ENCODE results near the gene TBX18.

TBX18 gene

DNA sequence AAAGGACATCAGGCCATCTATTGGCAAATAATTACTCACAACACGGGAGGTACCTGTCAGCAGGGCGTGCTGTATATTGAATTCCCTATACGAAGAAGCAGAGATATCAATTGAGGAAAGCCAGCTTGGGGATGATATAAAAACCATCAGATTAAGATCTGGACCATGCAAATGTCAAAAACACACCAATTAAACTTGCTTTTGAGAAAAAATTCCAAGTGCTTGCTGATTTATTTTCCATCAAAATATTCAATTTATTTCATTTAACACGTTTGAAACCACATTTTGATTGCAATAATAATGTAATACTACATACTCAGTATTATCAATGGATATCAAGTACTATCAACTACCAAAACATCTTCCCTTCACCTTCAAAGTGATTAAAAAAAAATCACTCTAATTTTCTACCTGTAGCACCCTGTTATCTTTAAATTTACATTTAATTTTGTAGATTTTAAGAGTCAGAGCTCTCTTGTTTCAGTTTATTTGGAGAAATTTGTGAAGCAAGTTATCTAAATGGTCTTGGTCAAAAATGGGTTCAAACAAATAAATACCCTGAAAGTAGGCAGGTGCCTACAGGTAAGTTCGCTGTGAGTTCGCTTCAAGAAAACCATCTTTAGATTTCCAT, 6.8 kb upstream of the TBX18 start:
- no peak overlapping the region for H3K4me3 ChIP-seq
- no peak overlapping the region for H3K9ac ChIP-seq (ENCODE audit: insufficient read length)
- no peak for DNase-seq (ENCODE audit: low read depth, low spot score)
- no peaks in the 10 kb centered on the region for H3K9me3 ChIP-seq (ENCODE audit: low read depth, low read length)
- no peak for TF ChIP-seq EZH2 (IDR thresholded peaks at IDR 0.05)
- TF ChIP-seq POLR2AphosphoS5 (IDR thresholded peaks at IDR 0.05; ENCODE audit: borderline replicate concordance, low read depth, low read length), result no peak
- TF ChIP-seq FOXP2 (optimal IDR thresholded peaks at IDR 0.05; ENCODE audit: control extremely low read depth, extremely low read length, insufficient read depth), result no peak
- no peaks in the 10 kb centered on the region for H3K36me3 ChIP-seq (ENCODE audit: insufficient read depth, low read length)
- H3K27ac ChIP-seq, result no peak overlapping the region

DNA sequence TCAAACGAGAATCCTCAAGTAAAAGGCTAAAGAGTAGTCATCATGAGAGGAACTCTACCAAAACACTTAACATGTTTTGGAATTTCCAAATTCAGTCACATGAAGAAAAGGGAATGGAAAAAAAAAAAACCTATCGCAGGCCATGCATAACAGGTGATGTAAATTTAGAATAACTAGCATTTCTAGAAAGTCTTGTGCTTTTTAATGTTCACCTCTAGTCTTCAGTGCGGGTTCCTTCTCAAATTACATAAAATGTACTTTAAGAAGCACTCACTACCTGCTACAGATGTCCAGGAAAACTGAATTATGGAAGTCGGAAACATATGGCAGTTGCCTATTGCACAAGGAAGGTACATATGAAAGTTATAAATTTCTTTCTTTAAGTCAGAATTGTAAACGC, 6.1 kb upstream of the TBX18 start:
- no peaks in the 10 kb centered on the region for H3K9me3 ChIP-seq (ENCODE audit: low read depth, low read length)
- no peaks in the 10 kb centered on the region for H3K36me3 ChIP-seq (ENCODE audit: insufficient read depth, low read length)
- no peak overlapping the region for H3K4me3 ChIP-seq
- H3K27ac ChIP-seq, result no peak overlapping the region
- H3K9ac ChIP-seq (ENCODE audit: insufficient read length), result no peak overlapping the region
- TF ChIP-seq EZH2 (IDR thresholded peaks at IDR 0.05) (no peak), FOXP2 (optimal IDR thresholded peaks at IDR 0.05; ENCODE audit: control extremely low read depth, extremely low read length, insufficient read depth) (no peak), POLR2AphosphoS5 (IDR thresholded peaks at IDR 0.05; ENCODE audit: borderline replicate concordance, low read depth, low read length) (no peak)
- no peak for DNase-seq (ENCODE audit: low read depth, low spot score)

GRCh38 chr6:84769306-84769705, 4.9 kb upstream of the TBX18 start:
- TF ChIP-seq EZH2 (IDR thresholded peaks at IDR 0.05), result no peak
- Histone ChIP-seq H3K9ac (ENCODE audit: insufficient read length) (no peak overlapping the region), H3K27ac (no peak overlapping the region), H3K4me3 (no peak overlapping the region), H3K9me3 (ENCODE audit: low read depth, low read length) (no peaks in the 10 kb centered on the region), H3K36me3 (ENCODE audit: insufficient read depth, low read length) (no peaks in the 10 kb centered on the region)
- no peak for DNase-seq (ENCODE audit: low read depth, low spot score)

DNA sequence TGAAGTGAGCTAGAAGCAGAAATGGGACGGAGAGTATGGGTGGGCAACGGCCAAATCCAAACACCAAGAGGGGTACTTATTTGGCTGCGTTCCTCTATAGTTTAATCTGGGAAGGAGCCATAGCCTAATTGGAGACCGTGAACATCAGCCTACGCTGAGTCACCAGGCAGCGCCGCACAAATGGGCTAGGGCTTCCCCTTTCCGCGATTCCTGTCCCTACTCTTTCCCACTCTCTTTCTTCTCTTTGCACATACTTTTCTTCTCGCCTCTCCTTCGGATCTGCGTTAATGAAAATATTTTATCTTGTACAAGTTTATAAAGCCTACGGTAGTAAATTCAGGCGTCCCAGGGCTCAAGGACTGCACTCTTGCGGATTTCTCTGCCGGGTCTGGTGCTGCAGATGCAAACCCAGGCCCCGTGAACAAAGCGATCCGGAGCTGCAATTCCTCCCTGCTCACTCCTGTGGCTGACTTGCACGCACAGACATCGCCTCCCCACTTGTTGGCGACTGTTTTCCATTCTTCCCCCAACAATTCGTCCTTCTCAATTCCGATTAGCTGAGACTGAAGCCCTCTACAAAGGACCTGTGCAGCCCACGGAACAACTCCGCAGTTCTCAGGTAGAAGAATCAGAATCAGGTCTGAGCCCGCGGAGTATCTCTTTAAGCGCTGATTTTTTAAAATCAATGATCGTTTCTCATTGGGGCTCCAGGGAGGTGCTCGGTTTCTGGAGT, 4.2 kb upstream of the TBX18 start:
- DNase-seq (ENCODE audit: low read depth, low spot score), result no peak
- TF ChIP-seq EZH2 (IDR thresholded peaks at IDR 0.05) (no peak), POLR2AphosphoS5 (IDR thresholded peaks at IDR 0.05; ENCODE audit: borderline replicate concordance, low read depth, low read length) (no peak)
- Histone ChIP-seq H3K4me3 (no peak overlapping the region), H3K9me3 (ENCODE audit: low read depth, low read length) (no peaks in the 10 kb centered on the region), H3K27ac (no peak overlapping the region), H3K9ac (ENCODE audit: insufficient read length) (no peak overlapping the region), H3K36me3 (ENCODE audit: insufficient read depth, low read length) (no peaks in the 10 kb centered on the region)

DNA sequence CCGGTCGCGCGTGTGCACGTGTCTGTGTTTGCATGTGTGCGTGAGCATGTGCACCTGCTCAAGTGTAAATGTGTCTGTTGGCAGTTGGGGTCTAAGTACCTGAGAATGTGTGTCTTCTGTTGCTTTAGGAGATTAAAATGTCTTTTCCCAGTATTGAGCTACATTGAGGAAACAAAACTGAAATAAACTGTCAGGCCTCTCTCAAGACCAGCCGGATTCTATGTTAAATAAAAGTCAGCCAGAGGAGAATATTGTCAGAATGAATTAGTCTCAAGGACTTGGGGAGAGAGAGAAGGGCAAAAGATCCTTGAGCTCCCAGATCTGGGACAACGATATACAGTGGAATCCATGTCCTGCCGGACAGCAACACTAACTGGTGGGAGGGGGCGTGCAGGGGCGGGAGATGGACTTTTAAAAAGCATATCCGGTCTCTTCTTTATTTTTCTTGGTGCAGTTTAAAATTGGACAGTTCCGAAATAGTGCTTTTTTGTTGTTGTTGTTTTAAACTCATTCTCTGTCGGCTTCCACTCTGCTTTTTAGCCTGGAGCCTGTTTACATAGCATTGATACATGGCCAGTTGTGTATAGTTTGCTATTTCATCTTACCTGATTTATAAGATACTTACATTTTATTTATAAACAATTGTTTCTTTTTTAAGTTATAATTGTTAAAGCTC, 3.3 kb upstream of the TBX18 start:
- Histone ChIP-seq H3K9ac (ENCODE audit: insufficient read length) (no peak overlapping the region), H3K27ac (no peak overlapping the region), H3K9me3 (ENCODE audit: low read depth, low read length) (no peaks in the 10 kb centered on the region), H3K4me3 (no peak overlapping the region), H3K36me3 (ENCODE audit: insufficient read depth, low read length) (no peaks in the 10 kb centered on the region)
- DNase-seq (ENCODE audit: low read depth, low spot score), result no peak
- no peak for TF ChIP-seq EZH2 (IDR thresholded peaks at IDR 0.05)
- TF ChIP-seq FOXP2 (optimal IDR thresholded peaks at IDR 0.05; ENCODE audit: control extremely low read depth, extremely low read length, insufficient read depth), result no peak
- no peak for TF ChIP-seq POLR2AphosphoS5 (IDR thresholded peaks at IDR 0.05; ENCODE audit: borderline replicate concordance, low read depth, low read length)

DNA sequence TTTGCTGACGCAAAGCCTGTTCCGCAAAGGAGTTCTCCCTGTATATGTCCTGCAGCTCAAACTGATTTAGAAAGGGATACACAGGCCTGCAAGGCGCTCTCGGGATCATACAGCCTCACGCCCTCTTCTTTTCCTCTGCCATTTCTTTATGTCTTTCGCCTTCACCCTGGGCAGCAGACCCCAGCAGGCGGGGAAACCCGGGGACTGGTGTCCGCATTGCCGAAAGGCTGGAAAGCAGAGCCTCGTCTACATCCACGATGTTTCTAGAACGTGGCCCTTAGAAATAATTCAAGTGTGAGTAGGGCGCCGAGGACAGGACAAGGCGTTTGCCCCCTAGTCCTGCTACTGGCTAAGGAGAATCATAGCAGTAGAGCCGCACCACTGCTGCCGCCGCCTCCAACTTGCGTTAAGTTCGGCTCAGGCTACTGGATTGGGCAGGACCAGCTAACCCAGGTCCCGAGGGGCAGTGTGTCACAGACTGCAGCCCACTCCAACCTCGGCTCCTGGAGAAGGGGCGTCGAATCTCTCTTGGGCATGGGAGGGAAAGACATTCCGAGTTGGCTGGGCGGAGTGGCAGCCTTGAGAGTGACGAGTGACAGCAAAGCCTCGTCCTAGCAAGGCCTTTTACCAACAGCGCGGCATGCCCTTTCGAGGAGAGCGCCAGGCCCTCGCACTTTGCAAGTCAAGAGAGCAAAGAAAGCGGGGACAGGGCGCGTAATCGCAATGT, 2.6 kb upstream of the TBX18 start:
- DNase-seq (ENCODE audit: low read depth, low spot score), result no peak
- no peak overlapping the region for H3K27ac ChIP-seq
- H3K4me3 ChIP-seq, result no peak overlapping the region
- TF ChIP-seq EZH2 (IDR thresholded peaks at IDR 0.05), result no peak
- no peak for TF ChIP-seq POLR2AphosphoS5 (IDR thresholded peaks at IDR 0.05; ENCODE audit: borderline replicate concordance, low read depth, low read length)
- TF ChIP-seq FOXP2 (optimal IDR thresholded peaks at IDR 0.05; ENCODE audit: control extremely low read depth, extremely low read length, insufficient read depth), result no peak
- H3K9ac ChIP-seq (ENCODE audit: insufficient read length), result no peak overlapping the region
- H3K9me3 ChIP-seq (ENCODE audit: low read depth, low read length), result no peaks in the 10 kb centered on the region
- H3K36me3 ChIP-seq (ENCODE audit: insufficient read depth, low read length), result no peaks in the 10 kb centered on the region

DNA sequence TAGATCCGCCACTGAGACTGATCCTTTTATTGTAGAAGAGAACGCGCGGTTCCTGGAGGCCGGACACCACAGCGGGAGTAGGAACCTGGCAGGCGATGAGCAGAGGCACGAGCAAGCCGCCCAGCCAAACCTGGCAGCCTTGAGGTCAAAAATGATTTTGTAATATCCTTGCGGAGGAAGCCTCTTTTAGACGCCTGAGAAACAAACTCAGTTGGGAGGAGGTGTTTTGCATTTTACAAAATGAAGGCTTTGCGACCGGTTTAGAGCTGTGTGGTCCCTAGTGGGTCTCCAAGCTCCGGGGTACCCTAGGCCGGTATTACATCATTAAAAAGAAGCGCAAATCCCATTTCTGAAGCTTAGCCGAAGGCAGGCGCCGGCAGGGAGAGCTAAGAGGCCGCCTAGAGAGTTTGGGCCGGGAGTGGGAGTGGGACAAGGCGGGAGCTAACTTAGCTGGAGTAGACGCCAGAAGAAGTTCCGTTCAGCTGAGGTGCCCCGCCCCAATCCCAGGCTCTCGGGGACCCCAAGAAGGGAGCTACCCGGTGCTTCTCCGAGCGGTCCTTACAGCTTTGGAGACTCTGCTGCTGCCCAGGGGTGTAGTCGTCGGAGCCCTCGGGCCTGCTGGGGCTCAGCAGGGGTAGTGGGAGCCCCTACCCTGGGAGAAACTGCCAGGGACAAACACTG, 1.9 kb upstream of the TBX18 start:
- TF ChIP-seq POLR2AphosphoS5 (IDR thresholded peaks at IDR 0.05; ENCODE audit: borderline replicate concordance, low read depth, low read length) (no peak), FOXP2 (optimal IDR thresholded peaks at IDR 0.05; ENCODE audit: control extremely low read depth, extremely low read length, insufficient read depth) (no peak), EZH2 (IDR thresholded peaks at IDR 0.05) (no peak)
- H3K4me3 ChIP-seq, result no peak overlapping the region
- no peaks in the 10 kb centered on the region for H3K36me3 ChIP-seq (ENCODE audit: insufficient read depth, low read length)
- H3K27ac ChIP-seq, result no peak overlapping the region
- no peak overlapping the region for H3K9ac ChIP-seq (ENCODE audit: insufficient read length)
- no peak for DNase-seq (ENCODE audit: low read depth, low spot score)
- H3K9me3 ChIP-seq (ENCODE audit: low read depth, low read length), result no peaks in the 10 kb centered on the region

- Histone ChIP-seq H3K9me3 (ENCODE audit: low read depth, low read length) (no peaks in the 10 kb centered on the region), H3K36me3 (ENCODE audit: insufficient read depth, low read length) (no peaks in the 10 kb centered on the region), H3K27ac (no peak overlapping the region), H3K4me3 (peak overlapping the region; percentile 86), H3K9ac (ENCODE audit: insufficient read length) (peak overlapping the region; percentile 82)
- TF ChIP-seq POLR2AphosphoS5 (IDR thresholded peaks at IDR 0.05; ENCODE audit: borderline replicate concordance, low read depth, low read length) (no peak), EZH2 (IDR thresholded peaks at IDR 0.05) (no peak), FOXP2 (optimal IDR thresholded peaks at IDR 0.05; ENCODE audit: control extremely low read depth, extremely low read length, insufficient read depth) (no peak)
- DNase-seq (ENCODE audit: low read depth, low spot score), result no peak
These were observed 489 bp downstream of the TBX18 start for GRCh38 chr6:84763886-84764331.
